ENCODE measurements around the gene MYLK4. TPM values are rescaled to one million over a fixed set of nuclear protein-coding genes. Genes with fewer than 3 reads are reported as not detected.

MYLK4 gene
- total and polyA plus RNA-seq, 2 of the 13 experiments (the other 11 are each of a cell fraction or from before 2014, with no cell fraction given): 0.26 to 0.29 TPM

- TF ChIP-seq ARID5B (CRISPR knock-in tag; IDR thresholded peaks at IDR 0.05) (no peak; the same call in 1 of the 2 replicates), ZNF547 (CRISPR knock-in tag; IDR thresholded peaks at IDR 0.05) (peak; percentile 58), ATF1 (CRISPR knock-in tag; IDR thresholded peaks at IDR 0.05) (no peak), ZNF275 (CRISPR knock-in tag; IDR thresholded peaks at IDR 0.05; ENCODE audit: borderline replicate concordance) (0 out of 2 replicates have a peak, but pooled peaks have one; percentile 40), ZFYVE20 (CRISPR knock-in tag; IDR thresholded peaks at IDR 0.05; ENCODE audit: borderline replicate concordance, low read depth) (no peak), ZBTB14 (CRISPR knock-in tag; IDR thresholded peaks at IDR 0.05) (peak; percentile 28; the same call in 1 of the 2 replicates), ZNF501 (CRISPR knock-in tag; IDR thresholded peaks at IDR 0.05) (peak; percentile 79), SNAPC5 (CRISPR knock-in tag; IDR thresholded peaks at IDR 0.05; ENCODE audit: borderline replicate concordance) (no peak), SRY (CRISPR knock-in tag; IDR thresholded peaks at IDR 0.05) (peak; percentile 48; the same call in 1 of the 2 replicates), ZBTB1 (CRISPR knock-in tag; IDR thresholded peaks at IDR 0.05; ENCODE audit: borderline replicate concordance) (no peak), BCL3 (CRISPR knock-in tag; IDR thresholded peaks at IDR 0.05) (0 out of 2 replicates have a peak, but pooled peaks have one; percentile 46), ZSCAN25 (CRISPR knock-in tag; IDR thresholded peaks at IDR 0.05) (peak; percentile 41; the same call in 1 of the 2 replicates), PRPF4 (IDR thresholded peaks at IDR 0.05; ENCODE audit: low read depth, low read length, poor library complexity, severe bottlenecking) (no peak), ZBTB21 (CRISPR knock-in tag; IDR thresholded peaks at IDR 0.05) (no peak), ZMYM3 (CRISPR knock-in tag; IDR thresholded peaks at IDR 0.05) (0 out of 2 replicates have a peak, but pooled peaks have one; percentile 55)
These were observed 15.4 kb upstream of the MYLK4 start (continued) for GRCh38 chr6:2765896-2766766.

Data from HepG2 (cell line).